SK-N-MC (cell line): ENCODE measurements around the gene CHP1.
"Not testable (repeated sequence)": the region's sequence is repeated elsewhere in the genome, so short reads cannot be mapped to it uniquely, and the experiment has no call there.

Experiments used
- DNase-seq: peaks from one replicate; pipeline ENCODE4 v3.0.0-alpha.2; 2011; ENCODE audit warnings: low read depth, low spot score
- H3K27ac ChIP-seq: fragments of 200-600 bp; sonication (generic); 2 replicates; pipeline ENCODE4 v1.5.1; 2016; ENCODE audit warnings: mixed run types
- H3K36me3 ChIP-seq: fragments of 200-600 bp; sonication (generic); 2 replicates; pipeline ENCODE4 v1.6.1; 2017; ENCODE audit warnings: antibody characterized with exemption, low read length, mixed read lengths; ENCODE audit not compliant: insufficient read depth
- H3K4me3 ChIP-seq: fragments of 200-600 bp; sonication (generic); 2 replicates; pipeline ENCODE4 v1.5.1; 2016
- H3K9ac ChIP-seq: fragments of 200-600 bp; sonication (generic); 2 replicates; pipeline ENCODE4 v1.8.0; 2017; ENCODE audit warnings: mixed run types, mixed read lengths; ENCODE audit not compliant: insufficient read length
- H3K9me3 ChIP-seq: fragments of 200-600 bp; sonication (generic); 2 replicates; pipeline ENCODE4 v1.6.1; 2017; ENCODE audit warnings: low read depth, mild to moderate bottlenecking, antibody characterized with exemption, low read length, moderate library complexity, mixed read lengths
- EZH2 ChIP-seq: fragments of 200-600 bp; sonication (generic); IDR thresholded peaks from one replicate; pipeline ENCODE4 v1.6.1; 2017; ENCODE audit warnings: antibody characterized with exemption
- FOXP2 ChIP-seq: optimal IDR thresholded peaks from 2 replicates; pipeline ENCODE3; 2011; ENCODE audit warnings: mild to moderate bottlenecking, moderate library complexity; ENCODE audit not compliant: insufficient read depth; ENCODE audit errors: extremely low read length, control extremely low read depth
- POLR2AphosphoS5 ChIP-seq: IDR thresholded peaks from 2 replicates; pipeline ENCODE4 v1.6.1; 2012; ENCODE audit warnings: mild to moderate bottlenecking, low read depth, low read length, borderline replicate concordance

Gene CHP1

DNA sequence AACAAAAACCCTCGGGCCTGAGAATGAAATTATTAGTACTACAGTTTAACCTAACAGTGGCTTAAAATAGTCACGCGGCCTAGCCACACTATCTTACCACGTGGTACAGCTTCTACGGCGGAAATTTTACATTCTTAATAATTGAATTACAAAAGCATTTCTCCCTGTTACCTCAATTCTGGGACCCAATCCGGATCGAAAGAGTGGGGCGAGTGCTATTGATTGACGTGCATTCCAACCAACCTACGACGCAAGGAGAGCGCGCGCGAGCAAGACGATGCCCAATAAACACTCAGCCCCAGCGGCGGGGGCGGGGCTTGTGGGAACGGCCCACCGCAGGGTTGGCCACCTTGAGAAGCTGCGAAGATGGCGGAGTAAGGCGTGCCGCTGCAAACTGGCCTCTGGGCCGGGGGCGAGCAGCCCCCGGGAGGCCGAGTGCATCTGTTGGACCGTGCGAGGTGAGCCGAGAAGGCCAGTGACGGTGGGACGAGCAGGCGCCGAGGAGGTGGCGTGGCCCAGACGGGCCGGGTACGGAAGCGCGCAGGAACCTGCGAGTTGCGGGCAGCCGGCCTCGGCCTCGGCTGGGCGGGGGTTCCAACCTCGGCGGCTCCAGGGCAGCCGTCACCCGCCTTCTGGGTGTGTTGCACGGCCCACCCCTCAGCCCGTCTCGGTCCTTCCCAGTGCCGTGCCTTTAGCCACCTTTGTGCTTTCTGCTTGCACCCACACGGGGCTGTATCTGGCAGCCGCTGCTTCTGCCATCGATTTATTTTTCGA lies 52.8 kb downstream of the CHP1 start:
- H3K9ac ChIP-seq = peak overlapping the region; percentile 99
- peak overlapping the region; percentile 95 for H3K27ac ChIP-seq
- TF ChIP-seq EZH2 (no peak), POLR2AphosphoS5 (peak; percentile 93)
- H3K36me3 ChIP-seq = peaks cover 46% of the 10 kb centered on the region
- peak; percentile 99 for DNase-seq
- H3K4me3 ChIP-seq = peak overlapping the region; percentile 99
- no peaks in the 10 kb centered on the region for H3K9me3 ChIP-seq

GRCh38 chr15:41284427-41285177 lies 53.5 kb downstream of the CHP1 start:
- H3K36me3 ChIP-seq = peaks cover 50% of the 10 kb centered on the region
- no peak for DNase-seq
- H3K27ac ChIP-seq = peak overlapping the region; percentile 82
- peak overlapping the region; percentile 99 for H3K9ac ChIP-seq
- TF ChIP-seq FOXP2 (no peak), POLR2AphosphoS5 (no peak), EZH2 (no peak)
- no peaks in the 10 kb centered on the region for H3K9me3 ChIP-seq
- peak overlapping the region; percentile 99 for H3K4me3 ChIP-seq

DNA sequence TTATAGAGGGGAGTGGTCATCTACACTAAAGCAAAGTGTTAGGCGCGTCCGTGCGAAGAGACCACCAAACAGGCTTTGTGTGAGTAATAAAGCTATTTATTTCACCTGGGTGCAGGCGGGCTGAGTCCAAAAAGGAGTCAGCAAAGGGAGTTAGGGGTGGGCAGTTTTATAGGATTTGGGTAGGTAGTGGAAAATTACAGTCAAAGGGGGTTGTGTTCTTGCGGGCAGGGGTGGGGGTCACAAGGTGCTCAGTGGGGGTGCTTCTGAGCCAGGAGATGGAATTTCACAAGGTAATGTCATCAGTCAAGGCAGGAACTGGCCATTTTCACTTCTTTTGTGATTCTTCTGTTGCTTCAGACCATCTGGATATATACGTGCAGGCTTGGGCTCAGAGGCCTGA lies 54.2 kb downstream of the CHP1 start:
- Histone ChIP-seq H3K9me3 (no peaks in the 10 kb centered on the region), H3K9ac (peak overlapping the region; percentile 99), H3K27ac (no peak overlapping the region; the same call in 1 of the 2 replicates), H3K36me3 (peaks cover 50% of the 10 kb centered on the region), H3K4me3 (peak overlapping the region; percentile 99)
- TF ChIP-seq POLR2AphosphoS5 (no peak), EZH2 (no peak), FOXP2 (no peak)
- no peak for DNase-seq

- no peak overlapping the region for H3K27ac ChIP-seq
- H3K9me3 ChIP-seq = no peaks in the 10 kb centered on the region
- peaks cover 62% of the 10 kb centered on the region for H3K36me3 ChIP-seq
- TF ChIP-seq EZH2 (no peak), FOXP2 (no peak), POLR2AphosphoS5 (no peak)
- H3K9ac ChIP-seq = no peak overlapping the region
- no peak overlapping the region for H3K4me3 ChIP-seq
- DNase-seq = no peak
These were observed 55.7 kb downstream of the CHP1 start for GRCh38 chr15:41286665-41287333.

- peaks cover 72% of the 10 kb centered on the region for H3K36me3 ChIP-seq
- no peak for DNase-seq
- H3K4me3 ChIP-seq = no peak overlapping the region
- H3K27ac ChIP-seq = no peak overlapping the region
- H3K9ac ChIP-seq = no peak overlapping the region
- no peaks in the 10 kb centered on the region for H3K9me3 ChIP-seq
- TF ChIP-seq FOXP2 (no peak), EZH2 (no peak), POLR2AphosphoS5 (no peak)
These were observed 57.4 kb downstream of the CHP1 start for GRCh38 chr15:41288464-41288863.

DNA sequence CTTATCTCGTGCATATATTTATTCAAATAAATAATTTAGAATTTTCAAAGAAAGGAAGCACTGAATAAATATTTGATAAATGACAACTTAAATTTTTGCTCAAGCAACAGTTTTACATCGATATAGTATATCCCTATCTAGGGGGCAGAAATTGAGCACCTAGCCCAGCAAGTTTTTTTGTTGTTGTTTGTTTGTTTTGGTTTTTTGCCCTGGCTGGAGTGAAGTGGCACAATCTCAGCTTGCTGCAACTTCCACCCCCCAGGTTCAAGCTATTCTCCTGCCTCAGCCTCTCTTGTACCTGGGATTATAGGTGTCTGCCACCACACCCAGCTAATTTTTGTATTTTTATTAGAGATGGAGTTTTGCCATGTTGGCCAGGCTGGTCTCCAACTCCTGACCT lies 58.9 kb downstream of the CHP1 start:
- no peak overlapping the region for H3K9ac ChIP-seq
- peaks cover 76% of the 10 kb centered on the region for H3K36me3 ChIP-seq
- TF ChIP-seq POLR2AphosphoS5 (no peak), EZH2 (no peak), FOXP2 (no peak)
- H3K4me3 ChIP-seq = no peak overlapping the region
- H3K9me3 ChIP-seq = no peaks in the 10 kb centered on the region
- no peak overlapping the region for H3K27ac ChIP-seq
- DNase-seq = no peak

DNA sequence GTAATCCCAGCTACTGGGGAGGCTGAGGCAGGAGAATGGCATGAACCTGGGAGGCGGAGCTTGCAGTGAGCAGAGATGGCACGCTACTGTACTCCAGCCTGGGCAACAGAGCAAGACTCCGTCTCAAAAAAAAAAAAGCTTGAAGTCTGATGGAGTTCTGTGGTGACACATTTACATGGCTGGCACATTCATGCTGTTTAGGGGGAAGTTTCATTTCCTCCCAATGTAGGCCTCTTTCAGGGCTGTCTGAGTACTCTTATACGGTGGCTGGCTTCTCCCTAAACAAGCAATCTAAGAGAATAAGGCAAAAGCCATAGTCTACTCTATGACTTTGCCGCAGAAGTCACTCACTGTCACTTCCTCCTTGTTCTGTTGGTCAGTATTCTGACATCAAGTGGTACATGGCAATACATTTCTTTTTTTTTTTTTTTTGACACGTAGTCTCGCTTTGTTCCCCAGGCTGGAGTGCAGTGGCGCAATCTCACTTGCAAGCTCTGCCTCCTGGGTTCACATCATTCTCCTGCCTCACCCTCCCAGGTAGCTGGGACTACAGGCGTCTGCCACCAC lies 60.1 kb downstream of the CHP1 start:
- Histone ChIP-seq H3K27ac (no peak overlapping the region), H3K9me3 (no peaks in the 10 kb centered on the region), H3K36me3 (peaks cover 73% of the 10 kb centered on the region), H3K9ac (no peak overlapping the region), H3K4me3 (no peak overlapping the region)
- DNase-seq = no peak
- no peak for TF ChIP-seq FOXP2
- no peak for TF ChIP-seq POLR2AphosphoS5
- no peak for TF ChIP-seq EZH2

DNA sequence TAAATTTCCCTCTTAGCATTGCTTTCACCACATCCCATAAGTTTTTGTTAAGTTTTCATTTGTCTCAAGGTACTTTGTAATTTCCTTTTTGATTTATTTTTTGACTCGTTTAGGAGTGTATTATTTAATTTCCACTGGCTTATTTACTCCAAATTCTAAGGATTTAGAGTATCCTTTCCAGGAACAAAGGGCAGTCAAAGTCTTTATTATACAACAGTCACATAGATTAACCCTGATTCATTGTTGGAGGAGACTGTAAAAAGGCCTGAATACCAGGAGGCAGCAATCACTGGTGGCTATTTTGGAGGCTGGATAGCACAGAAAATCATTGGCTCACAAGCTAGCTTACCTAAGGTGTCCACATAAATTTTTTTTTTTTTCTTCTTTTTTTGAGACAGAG lies 61.5 kb downstream of the CHP1 start:
- Histone ChIP-seq H3K4me3 (no peak overlapping the region), H3K9me3 (no peaks in the 10 kb centered on the region), H3K9ac (no peak overlapping the region), H3K27ac (no peak overlapping the region), H3K36me3 (peaks cover 72% of the 10 kb centered on the region)
- no peak for DNase-seq
- no peak for TF ChIP-seq FOXP2
- TF ChIP-seq EZH2 = no peak
- TF ChIP-seq POLR2AphosphoS5 = no peak

DNA sequence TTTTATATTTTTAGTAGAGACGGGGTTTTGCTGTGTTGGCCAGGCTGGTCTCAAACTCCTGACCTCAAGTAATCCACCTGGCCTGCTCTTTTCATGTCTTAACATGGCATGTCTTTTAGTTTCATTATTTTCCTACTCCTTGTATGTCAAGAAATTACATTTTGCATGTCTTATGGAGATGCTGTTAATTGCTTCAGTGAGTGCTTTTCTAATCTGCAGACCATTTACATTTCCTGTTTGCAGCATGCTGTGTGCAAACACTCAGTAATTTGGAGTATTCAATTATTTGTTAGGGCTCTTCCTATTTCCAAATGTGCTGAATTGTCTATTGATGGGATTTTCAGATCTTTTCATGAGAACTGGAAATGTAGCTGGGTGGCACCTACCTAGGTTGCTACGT lies 70.1 kb downstream of the CHP1 start:
- not testable (repeated sequence) for DNase-seq, H3K9ac ChIP-seq, H3K4me3 ChIP-seq, H3K27ac ChIP-seq, H3K9me3 ChIP-seq
- H3K36me3 ChIP-seq = peaks cover 35% of the 10 kb centered on the region
